ENCODE data around the gene REEP3. TPM values are rescaled to one million over a fixed set of nuclear protein-coding genes. Genes with fewer than 3 reads are reported as not detected.
A peak's percentile ranks its signal among the peaks of the same experiment; 100 is the strongest.

REEP3 gene, protein sequence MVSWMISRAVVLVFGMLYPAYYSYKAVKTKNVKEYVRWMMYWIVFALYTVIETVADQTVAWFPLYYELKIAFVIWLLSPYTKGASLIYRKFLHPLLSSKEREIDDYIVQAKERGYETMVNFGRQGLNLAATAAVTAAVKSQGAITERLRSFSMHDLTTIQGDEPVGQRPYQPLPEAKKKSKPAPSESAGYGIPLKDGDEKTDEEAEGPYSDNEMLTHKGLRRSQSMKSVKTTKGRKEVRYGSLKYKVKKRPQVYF
- 10 to 100 TPM; 11.6 to 67.1 (median 44.0) TPM for total RNA-seq

DNA sequence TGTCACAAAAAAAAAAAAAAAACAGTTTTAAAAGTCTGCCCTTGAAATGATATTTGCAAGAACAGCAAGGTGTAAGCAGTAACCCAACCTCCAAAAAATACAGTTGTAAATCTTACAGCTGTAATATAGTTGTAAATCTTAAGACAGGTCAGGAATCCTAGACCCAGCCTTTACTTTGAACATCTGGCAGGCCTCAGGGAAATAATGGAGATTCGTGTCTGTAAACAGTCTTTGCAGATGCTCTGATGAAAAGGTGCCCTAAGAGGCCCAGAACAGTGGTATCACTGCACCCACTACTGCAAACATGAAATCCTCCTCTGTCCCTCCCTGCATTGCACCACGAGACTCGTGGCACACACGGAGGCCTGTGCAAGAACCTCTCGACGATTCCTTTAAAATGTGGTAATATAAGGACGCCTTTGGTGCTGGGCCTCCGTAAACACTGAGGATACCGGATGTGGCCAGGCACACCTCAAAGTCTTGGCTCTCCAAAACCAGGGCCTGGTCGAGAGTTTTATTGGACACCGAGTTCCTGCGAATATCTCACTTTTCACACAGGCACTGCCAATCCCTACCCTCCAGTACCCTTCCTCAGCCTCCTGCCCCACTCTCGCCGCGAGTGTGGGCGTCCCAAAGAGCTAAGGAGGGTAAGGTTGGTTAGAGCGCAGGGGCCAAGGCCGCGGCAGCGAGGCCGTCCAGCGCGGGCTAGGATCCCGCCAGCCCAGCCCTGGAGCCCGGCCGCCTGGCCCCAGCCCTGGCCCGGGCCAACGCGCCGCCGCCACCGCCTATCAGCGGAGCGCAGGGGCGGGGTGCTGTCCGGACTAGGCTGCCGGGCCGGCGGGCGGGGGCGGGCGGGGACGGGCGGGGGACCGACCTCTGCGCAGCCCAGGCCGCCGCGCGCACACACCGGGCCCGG, at the start of gene REEP3:
TSS of gene REEP3 (plus strand) at position 902 of the 916 bp plus-strand sequence. CDS start 145 bp downstream, outside the sequence.
- no peaks in the 10 kb centered on the region for H3K9me3 ChIP-seq
- peak within 1 kb of the TSS; percentile 95 to 100 (median 98) for H3K27ac ChIP-seq
- no peaks in the 10 kb centered on the region for H3K36me3 ChIP-seq
- peaks cover 0 to 23% (median 2%) of the 10 kb centered on the region in 4 donors for H3K4me1 ChIP-seq
- H3K27me3 ChIP-seq = no peaks in the 10 kb centered on the region
- DNase-seq = peak; percentile 52 to 84 (median 80)
- TF ChIP-seq POLR2A (IDR thresholded peaks at IDR 0.05) = peak in 1 of 2 donors; percentile 5
- TF ChIP-seq, protein P1, sequence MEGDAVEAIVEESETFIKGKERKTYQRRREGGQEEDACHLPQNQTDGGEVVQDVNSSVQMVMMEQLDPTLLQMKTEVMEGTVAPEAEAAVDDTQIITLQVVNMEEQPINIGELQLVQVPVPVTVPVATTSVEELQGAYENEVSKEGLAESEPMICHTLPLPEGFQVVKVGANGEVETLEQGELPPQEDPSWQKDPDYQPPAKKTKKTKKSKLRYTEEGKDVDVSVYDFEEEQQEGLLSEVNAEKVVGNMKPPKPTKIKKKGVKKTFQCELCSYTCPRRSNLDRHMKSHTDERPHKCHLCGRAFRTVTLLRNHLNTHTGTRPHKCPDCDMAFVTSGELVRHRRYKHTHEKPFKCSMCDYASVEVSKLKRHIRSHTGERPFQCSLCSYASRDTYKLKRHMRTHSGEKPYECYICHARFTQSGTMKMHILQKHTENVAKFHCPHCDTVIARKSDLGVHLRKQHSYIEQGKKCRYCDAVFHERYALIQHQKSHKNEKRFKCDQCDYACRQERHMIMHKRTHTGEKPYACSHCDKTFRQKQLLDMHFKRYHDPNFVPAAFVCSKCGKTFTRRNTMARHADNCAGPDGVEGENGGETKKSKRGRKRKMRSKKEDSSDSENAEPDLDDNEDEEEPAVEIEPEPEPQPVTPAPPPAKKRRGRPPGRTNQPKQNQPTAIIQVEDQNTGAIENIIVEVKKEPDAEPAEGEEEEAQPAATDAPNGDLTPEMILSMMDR (IDR thresholded peaks at IDR 0.05) = no peak
- H3K4me3 ChIP-seq = peak within 1 kb of the TSS; percentile 79 to 94 (median 90)

DNA sequence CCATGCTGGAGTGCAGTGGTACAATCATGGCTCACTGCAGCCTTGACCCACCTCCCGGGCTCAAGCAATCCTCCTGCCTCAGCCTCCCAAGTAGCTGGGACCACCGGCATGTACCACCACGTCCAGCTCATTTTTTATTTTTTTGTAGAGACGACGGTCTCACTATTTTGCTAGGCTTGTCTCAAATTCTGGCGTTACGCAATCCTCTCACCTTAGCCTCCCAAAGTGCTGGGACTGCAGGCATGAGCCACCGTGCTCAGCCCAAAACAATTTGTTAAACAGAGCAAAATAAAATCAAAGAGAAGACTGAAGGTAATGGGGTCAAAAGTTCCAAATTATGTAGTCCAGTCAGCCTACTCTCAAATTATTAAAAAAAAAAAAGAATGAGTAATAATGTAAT, 46.7 kb upstream of the REEP3 start:
- no peak overlapping the region for H3K4me3 ChIP-seq
- H3K27ac ChIP-seq = no peak overlapping the region
- H3K36me3 ChIP-seq = no peaks in the 10 kb centered on the region
- no peaks in the 10 kb centered on the region for H3K4me1 ChIP-seq
- H3K27me3 ChIP-seq = no peaks in the 10 kb centered on the region
- no peak for DNase-seq
- no peaks in the 10 kb centered on the region for H3K9me3 ChIP-seq
- no peak for TF ChIP-seq POLR2A (IDR thresholded peaks at IDR 0.05)
- TF ChIP-seq, protein P1 (IDR thresholded peaks at IDR 0.05) = no peak

DNA sequence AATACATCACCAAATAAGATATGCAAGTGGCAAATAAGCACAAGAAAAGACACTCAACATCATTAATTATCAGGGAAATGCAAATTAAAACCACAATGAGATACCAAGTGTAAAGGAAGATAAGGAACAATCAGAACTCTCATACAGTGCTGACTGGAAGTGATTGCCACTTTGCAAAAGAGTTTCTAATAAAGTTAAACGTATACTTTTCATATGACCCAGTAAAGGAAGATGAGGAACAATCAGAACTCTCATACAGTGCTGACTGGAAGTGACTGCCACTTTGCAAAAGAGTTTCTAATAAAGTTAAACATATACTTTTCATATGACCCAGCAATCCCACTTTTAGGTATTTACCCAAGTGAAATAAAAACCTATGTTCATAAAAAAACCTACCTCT, 43.3 kb upstream of the REEP3 start:
- TF ChIP-seq POLR2A (IDR thresholded peaks at IDR 0.05) = no peak
- Histone ChIP-seq H3K4me1 (no peaks in the 10 kb centered on the region), H3K9me3 (no peaks in the 10 kb centered on the region), H3K27me3 (no peaks in the 10 kb centered on the region), H3K36me3 (no peaks in the 10 kb centered on the region), H3K27ac (no peak overlapping the region), H3K4me3 (no peak overlapping the region)
- DNase-seq = no peak

DNA sequence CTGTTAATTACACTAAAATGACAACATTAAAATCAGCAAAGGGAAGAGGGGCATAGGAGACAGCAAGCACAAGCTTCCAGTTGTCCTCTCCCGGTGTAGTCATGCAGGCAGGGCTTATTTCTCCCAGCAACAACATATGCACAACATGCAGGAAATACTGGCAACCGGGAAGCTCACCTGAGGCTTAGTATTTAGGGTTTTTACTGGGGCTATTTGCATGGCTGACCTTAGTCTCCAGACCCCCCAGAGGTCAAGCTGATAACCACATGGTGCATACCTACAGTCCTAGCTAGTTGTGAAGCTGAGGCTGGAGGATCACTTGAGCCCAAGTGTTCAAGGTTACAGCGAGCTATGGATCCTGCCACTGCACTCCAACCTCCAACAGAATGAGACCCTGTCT, 42.6 kb upstream of the REEP3 start:
- H3K36me3 ChIP-seq = no peaks in the 10 kb centered on the region
- no peak overlapping the region for H3K4me3 ChIP-seq
- H3K4me1 ChIP-seq = no peaks in the 10 kb centered on the region
- H3K27ac ChIP-seq = no peak overlapping the region
- no peak for DNase-seq
- no peaks in the 10 kb centered on the region for H3K27me3 ChIP-seq
- no peak for TF ChIP-seq POLR2A (IDR thresholded peaks at IDR 0.05)
- TF ChIP-seq, protein P1 (IDR thresholded peaks at IDR 0.05) = no peak
- no peaks in the 10 kb centered on the region for H3K9me3 ChIP-seq

DNA sequence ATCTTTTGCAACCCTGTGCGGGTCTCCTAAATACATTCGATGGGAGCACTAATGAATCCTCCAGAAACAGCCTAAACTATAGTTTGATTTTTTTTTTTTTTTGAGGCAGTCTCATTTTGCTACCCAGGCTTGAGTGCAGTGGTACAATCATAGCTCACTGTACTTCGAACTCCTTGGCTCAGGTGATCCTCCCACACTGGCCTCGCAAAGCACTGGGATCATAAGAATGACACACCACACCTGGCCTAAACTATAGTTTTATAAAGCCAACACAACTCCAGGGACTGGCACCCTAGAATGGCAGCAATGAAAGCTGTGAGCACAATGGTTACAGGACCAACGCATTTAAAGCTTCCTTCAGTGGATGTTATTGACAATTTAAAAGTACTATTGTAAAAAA, 41.0 kb upstream of the REEP3 start:
- Histone ChIP-seq H3K9me3 (no peaks in the 10 kb centered on the region), H3K4me3 (no peak overlapping the region), H3K4me1 (no peaks in the 10 kb centered on the region), H3K27ac (no peak overlapping the region), H3K27me3 (no peaks in the 10 kb centered on the region), H3K36me3 (no peaks in the 10 kb centered on the region)
- TF ChIP-seq POLR2A (IDR thresholded peaks at IDR 0.05) = no peak
- TF ChIP-seq, protein P1 (IDR thresholded peaks at IDR 0.05) = no peak
- peak in 1 of 3 donors; percentile 74 for DNase-seq

Measured in Peyer's patch (tissue), 4 donors.